Body of pancreas (tissue), 4 donors: ENCODE data around the gene SPIRE1. TPM values are rescaled to one million over a fixed set of nuclear protein-coding genes. Genes with fewer than 3 reads are reported as not detected.

Source experiments
- ATAC-seq: fragments of 150-250 bp; one replicate; pipeline ENCODE4 v1.9.1; 2016
- DNase-seq, 4 donors: peaks; one replicate each; pipeline ENCODE4 v3.0.0-alpha.2; 2019
- H3K27ac ChIP-seq, 4 donors: fragments of 200-600 bp; sonication (generic); 1 replicate in 3 of 4; 2 replicates in 1 of 4; pipeline versions ENCODE4 v1.5.1 to v1.6.1; 2016 to 2019; ENCODE audit warnings: mild to moderate bottlenecking in 1 of 4, mixed read lengths in 1 of 4, moderate library complexity in 1 of 4
- H3K27me3 ChIP-seq, 2 donors: fragments of 200-600 bp; sonication (generic); one replicate each; pipeline ENCODE4 v1.6.0; 2016; ENCODE audit warnings: mild to moderate bottlenecking in 1 of 2
- H3K36me3 ChIP-seq, 2 donors: fragments of 200-600 bp; sonication (generic); replicated peaks in 1 of 2; 2 replicates each; pipeline ENCODE4 v1.5.1; 2016; ENCODE audit warnings: low read depth in 2 of 2; ENCODE audit not compliant: insufficient read depth in 1 of 2
- H3K4me1 ChIP-seq: fragments of 200-600 bp; sonication (generic); one replicate; pipeline ENCODE4 v1.6.0; 2016
- H3K4me3 ChIP-seq, 2 donors: fragments of 200-600 bp; sonication (generic); 1 replicate in 1 of 2; 2 replicates in 1 of 2; pipeline ENCODE4 v1.5.1; 2016 to 2019
- H3K9me3 ChIP-seq, 3 donors: fragments of 200-600 bp; sonication (generic); 1 replicate in 2 of 3; 2 replicates in 1 of 3; pipeline ENCODE4 v1.5.1; 2016
- CTCF ChIP-seq, 7 experiments: fragments of 450-650 bp in 4 of 7; fragments of 200-600 bp in 3 of 7; sonication (generic) in 3 of 7; IDR thresholded peaks; one replicate each; pipeline ENCODE4 v1.5.1; 2016 to 2019; ENCODE audit warnings: antibody characterized with exemption in 7 of 7
- POLR2A ChIP-seq, 3 donors: fragments of 450-650 bp; IDR thresholded peaks; one replicate each; pipeline ENCODE4 v1.6.1; 2016; ENCODE audit warnings: antibody characterized with exemption in 3 of 3, mild to moderate bottlenecking in 2 of 3
- WGBS, 2 donors: methylation state at CpG; one replicate each; pipeline ENCODE4 v1.1.5; 2017; 5-methylcytosine and 5-hydroxymethylcytosine counted together
- intact Hi-C: fragments of 100-400 bp; cut with DNase I; formaldehyde crosslinking; loops from one replicate; pipeline ENCODE4 v1.15.1; 2023
- total RNA-seq, 2 donors: library from RNA; depleted of rRNA; stranded (reverse); fragments of >200 nt; gene quantifications; one replicate each; pipeline ENCODE4 v1.1.0, GENCODE V29; 2016

Gene SPIRE1
- 10 to 100 TPM in 1 of 2 donors, 1 to 10 TPM in 1; 8.2 to 15.0 TPM for total RNA-seq

- H3K9me3 ChIP-seq: no peaks in the 10 kb centered on the region
- H3K4me1 ChIP-seq: peaks cover 11% of the 10 kb centered on the region
- 0 to 2% methylated on average over 10 to 51 of the region's 112 CpGs for WGBS, 2 donors
- no peaks in the 10 kb centered on the region for H3K27me3 ChIP-seq
- TF ChIP-seq POLR2A (IDR thresholded peaks at IDR 0.05) (peak; percentile 57 to 65 (median 57)), CTCF (IDR thresholded peaks at IDR 0.05) (no peak)
- DNase-seq (peak; percentile 67 to 81 (median 80)), ATAC-seq (peak; percentile 82)
- H3K4me3 ChIP-seq: peak within 1 kb of the TSS; percentile 72 to 78
- intact Hi-C loops: loop anchor here (5.0 kb wide), 1 partner anchor 116 kb away; no protein-coding TSS in a partner anchor
- peak within 1 kb of the TSS; percentile 71 to 89 (median 86) for H3K27ac ChIP-seq
- H3K36me3 ChIP-seq: no peaks in the 10 kb centered on the region
Measured at GRCh38 chr18:12657684-12658425, at the start of gene SPIRE1. TSS of gene SPIRE1 (minus strand) at chr18:12658107. CDS start at chr18:12657866, 241 bp downstream.

GRCh38 chr18:12703664-12704063, 45.8 kb upstream of the SPIRE1 start:
- ATAC-seq (no peak), DNase-seq (no peak)
- H3K9me3 ChIP-seq: no peaks in the 10 kb centered on the region
- intact Hi-C loops: no loop called here
- H3K4me1 ChIP-seq: peaks cover 35% of the 10 kb centered on the region
- WGBS, 2 donors: 0% methylated on average over 2 of the region's 2 CpGs
- H3K27ac ChIP-seq: peak overlapping the region in 1 of 4 donors; percentile 97
- peak overlapping the region; percentile 67 to 93 for H3K4me3 ChIP-seq
- no peaks in the 10 kb centered on the region for H3K27me3 ChIP-seq
- H3K36me3 ChIP-seq: peaks cover 0 to 10% of the 10 kb centered on the region in 2 donors
- no peak for TF ChIP-seq CTCF (IDR thresholded peaks at IDR 0.05)
- no peak for TF ChIP-seq POLR2A (IDR thresholded peaks at IDR 0.05)

- Histone ChIP-seq H3K4me1 (peaks cover 35% of the 10 kb centered on the region), H3K36me3 (peaks cover 0 to 9% of the 10 kb centered on the region in 2 donors), H3K9me3 (no peaks in the 10 kb centered on the region), H3K27me3 (no peaks in the 10 kb centered on the region), H3K4me3 (peak overlapping the region; percentile 67 to 93), H3K27ac (peak overlapping the region; percentile 84 to 98 (median 97))
- ATAC-seq: peak; percentile 56
- no peak for TF ChIP-seq CTCF (IDR thresholded peaks at IDR 0.05)
- 1% methylated on average over 7 to 28 of the region's 28 CpGs for WGBS, 2 donors
- intact Hi-C loops: no loop called here
- DNase-seq: no peak
Measured at GRCh38 chr18:12703096-12703567, 45.2 kb upstream of the SPIRE1 start.

GRCh38 chr18:12702221-12703095, 44.6 kb upstream of the SPIRE1 start, which contains the start of the genes CEP76 and PSMG2:
TSS of gene CEP76 (minus strand) at chr18:12702723. CDS start at chr18:12702548, 175 bp downstream.
TSS of gene PSMG2 (plus strand) at chr18:12703042. CDS start at chr18:12703108, 66 bp downstream.
- ATAC-seq: peak; percentile 95
- DNase-seq: peak; percentile 81 to 92 (median 86)
- peak within 1 kb of the TSS; percentile 84 to 98 (median 97) for H3K27ac ChIP-seq
- intact Hi-C loops: no loop called here
- peaks cover 0 to 3% of the 10 kb centered on the region in 2 donors for H3K36me3 ChIP-seq
- H3K4me1 ChIP-seq: peaks cover 35% of the 10 kb centered on the region
- no peaks in the 10 kb centered on the region for H3K9me3 ChIP-seq
- peak; percentile 84 to 96 (median 94) for TF ChIP-seq POLR2A (IDR thresholded peaks at IDR 0.05)
- peak in 3 of 7 experiments; percentile 1 to 16 (median 7) for TF ChIP-seq CTCF (IDR thresholded peaks at IDR 0.05)
- WGBS, 2 donors: 0 to 1% methylated on average over 16 to 87 of the region's 89 CpGs
- no peaks in the 10 kb centered on the region for H3K27me3 ChIP-seq
- peak within 1 kb of the TSS; percentile 67 to 93 for H3K4me3 ChIP-seq
